ENCODE results near the gene GLDN.

Gene GLDN

DNA sequence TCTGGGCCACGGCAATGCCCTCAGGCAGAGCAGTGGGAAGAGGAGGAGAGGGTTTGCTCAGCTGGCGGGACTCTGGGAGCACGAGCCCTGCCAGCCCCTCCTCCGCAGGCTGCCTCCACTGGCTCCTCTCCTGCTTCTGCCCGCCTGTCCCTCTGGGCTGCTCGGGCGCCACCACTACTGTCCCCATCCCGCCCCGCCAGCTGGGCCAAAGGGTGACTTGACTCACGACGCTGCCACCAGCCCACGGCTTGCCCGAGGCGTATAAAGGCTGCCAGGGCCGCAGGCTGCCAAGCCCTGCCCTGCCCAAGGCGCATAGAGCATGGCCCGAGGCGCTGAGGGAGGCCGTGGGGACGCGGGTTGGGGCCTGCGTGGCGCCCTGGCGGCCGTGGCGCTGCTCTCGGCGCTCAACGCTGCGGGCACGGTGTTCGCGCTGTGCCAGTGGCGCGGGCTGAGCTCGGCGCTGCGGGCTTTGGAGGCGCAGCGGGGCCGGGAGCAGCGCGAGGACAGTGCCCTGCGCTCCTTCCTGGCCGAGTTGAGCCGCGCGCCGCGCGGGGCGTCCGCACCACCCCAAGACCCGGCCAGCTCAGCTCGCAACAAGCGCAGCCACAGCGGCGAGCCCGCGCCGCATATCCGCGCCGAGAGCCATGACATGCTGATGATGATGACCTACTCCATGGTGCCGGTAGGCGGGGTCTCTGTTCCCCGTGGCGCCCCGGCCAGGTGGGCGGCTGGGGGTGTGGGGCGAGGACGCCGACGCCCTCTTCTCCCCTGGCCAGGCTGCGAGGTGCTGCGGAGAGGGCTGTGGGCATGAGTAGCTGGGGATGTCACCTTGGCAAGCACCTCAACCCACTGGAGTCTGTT is at the start of gene GLDN:
Gene GLDN, plus strand, starts transcription at position 290 of the 861 bp plus-strand sequence. Its CDS starts 30 bp downstream, at position 320.
- DNase-seq (ENCODE audit: low read depth): no peak

DNA sequence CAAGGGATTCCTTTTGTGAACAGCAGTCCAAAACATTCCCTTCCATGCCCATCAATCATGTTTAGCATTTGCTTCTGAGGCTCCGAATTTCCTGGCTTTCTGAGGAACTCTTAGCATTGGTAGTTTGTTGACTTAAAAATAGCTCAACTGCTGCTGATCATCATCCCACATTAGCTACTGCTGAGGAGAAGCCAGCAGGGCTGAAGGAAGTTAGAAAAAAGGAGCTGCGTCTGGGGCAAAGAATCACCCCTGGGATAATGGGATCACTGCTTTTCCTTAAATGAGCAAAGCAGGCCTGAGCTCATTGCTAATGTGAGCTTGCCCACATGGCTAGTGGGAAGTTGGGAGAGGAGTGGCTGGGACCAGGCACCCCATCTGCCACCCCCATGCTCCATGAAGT is 42.8 kb upstream of the GLDN start:
- no peak for DNase-seq (ENCODE audit: low read depth)

DNA sequence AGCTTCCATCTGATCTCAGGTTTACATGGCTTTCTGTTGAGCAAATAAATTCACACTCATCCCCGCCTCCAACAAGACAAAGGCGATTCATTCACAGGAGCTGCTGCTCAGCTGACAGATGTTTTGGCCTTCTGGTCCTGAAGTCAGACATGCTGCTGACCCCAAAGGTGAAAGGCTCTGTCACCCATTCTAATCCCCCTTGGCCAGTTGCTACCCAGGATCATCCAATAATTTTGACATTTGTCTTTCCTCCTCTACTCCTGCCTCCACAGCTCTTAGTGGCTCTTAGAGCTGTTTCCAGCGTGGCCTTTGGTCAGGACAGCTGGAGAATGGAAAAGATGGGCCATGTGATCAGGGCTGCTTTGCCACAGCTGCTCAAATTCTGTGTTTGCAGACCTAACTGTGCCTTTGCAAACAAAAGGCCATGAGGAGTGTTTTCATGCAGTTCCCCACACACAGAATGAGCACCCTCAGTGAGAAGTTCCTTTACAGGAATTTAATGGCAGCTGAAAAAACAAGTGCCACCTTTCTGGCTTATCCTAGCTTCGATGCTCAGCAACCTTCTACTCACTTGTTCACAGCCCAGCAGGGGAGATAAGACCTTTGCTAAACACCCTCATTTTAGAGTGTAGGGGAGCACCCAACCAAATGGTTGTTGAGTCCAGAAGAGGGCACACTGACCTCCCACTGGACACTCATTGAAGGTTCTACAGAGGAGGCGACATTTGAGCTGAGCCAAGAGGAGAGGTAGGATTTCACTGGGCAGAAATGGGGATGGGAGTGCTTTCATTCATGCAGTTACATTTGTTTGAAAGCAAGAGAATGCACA is 42.1 kb upstream of the GLDN start:
- no peak for DNase-seq (ENCODE audit: low read depth)

DNA sequence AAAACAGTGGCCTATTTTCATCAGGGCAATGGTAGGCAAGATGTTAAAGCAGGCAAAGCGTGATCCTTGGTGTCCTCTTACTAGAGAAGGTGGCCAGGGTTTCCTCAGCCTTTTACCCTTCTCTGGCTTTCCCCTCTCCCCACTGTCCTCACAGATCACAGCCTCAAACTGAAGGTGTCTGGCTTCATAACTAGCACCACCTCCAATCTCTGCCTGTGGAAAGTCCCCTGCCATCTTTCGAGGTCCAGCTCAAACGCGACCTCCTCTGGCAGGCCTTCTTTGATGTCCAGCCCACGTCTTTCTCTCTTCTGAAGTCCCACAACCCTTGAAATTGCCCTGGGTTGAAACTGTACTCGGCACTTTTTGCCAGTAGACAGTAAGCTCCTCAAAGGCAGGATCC is 39.0 kb upstream of the GLDN start:
- no peak for DNase-seq (ENCODE audit: low read depth)

DNA sequence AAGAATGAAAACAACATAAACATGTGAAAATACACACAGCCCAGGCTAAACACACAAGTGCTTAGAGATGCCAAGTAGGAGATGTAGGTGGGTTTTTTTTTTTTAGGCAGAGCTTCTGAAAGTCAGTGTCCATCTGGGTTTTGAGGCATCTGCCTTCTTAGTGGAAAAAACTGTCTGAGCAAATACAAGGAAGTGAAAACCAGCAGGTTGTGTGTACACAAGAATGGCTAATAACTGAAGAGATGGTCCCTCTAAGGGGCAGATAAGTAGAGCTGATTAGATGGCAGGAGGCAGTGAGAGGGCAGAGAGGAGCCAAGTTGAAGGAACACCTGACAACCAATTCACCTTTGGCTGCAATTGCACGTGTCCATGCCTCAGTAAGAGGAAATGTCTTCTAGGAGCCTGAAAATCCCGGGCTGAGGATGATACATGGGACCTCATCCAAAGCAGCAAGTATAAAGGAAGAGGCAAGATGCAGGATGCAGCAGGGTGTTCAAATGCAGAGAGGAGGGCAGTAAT is 37.9 kb upstream of the GLDN start:
- no peak for DNase-seq (ENCODE audit: low read depth)

DNA sequence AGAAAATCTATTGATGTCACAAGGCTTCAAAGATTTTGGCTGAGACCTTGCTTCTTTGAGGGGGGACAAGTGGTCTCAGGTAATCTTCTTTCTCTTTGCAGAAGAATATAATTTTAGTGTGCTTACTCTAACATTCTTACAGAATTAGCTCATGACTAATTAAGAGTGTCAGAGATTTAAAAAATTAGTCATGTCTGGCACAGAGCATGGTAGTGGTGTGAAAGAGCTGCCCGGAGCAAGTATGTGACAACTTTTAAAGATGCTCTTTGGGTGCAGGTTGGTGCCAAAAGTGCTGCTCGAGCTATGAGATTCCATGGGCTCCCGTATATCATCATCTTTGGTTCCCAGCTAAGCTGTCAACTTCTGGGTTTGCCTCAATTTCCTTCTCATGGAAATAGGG is 34.1 kb upstream of the GLDN start:
- no peak for DNase-seq (ENCODE audit: low read depth)

DNA sequence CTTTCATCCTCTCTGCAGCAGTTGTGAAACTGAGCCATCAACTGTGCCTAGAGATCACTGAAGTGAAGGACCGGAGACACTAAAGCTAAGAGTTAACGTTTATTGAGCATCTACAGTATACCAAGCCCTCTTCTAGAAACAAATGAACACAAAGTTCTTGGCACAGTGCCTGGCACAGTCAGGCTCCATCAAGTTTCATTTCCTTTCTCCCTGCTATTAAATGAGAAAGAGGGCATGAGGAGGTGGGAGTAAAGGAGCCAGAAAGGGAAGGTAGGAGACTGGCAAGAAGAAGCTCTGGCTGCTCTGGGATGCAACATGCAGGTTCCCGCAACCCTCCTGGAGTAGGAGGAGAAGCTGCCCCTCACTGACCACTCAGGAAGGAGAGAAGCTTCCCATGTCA is 33.6 kb upstream of the GLDN start:
- no peak for DNase-seq (ENCODE audit: low read depth)

DNA sequence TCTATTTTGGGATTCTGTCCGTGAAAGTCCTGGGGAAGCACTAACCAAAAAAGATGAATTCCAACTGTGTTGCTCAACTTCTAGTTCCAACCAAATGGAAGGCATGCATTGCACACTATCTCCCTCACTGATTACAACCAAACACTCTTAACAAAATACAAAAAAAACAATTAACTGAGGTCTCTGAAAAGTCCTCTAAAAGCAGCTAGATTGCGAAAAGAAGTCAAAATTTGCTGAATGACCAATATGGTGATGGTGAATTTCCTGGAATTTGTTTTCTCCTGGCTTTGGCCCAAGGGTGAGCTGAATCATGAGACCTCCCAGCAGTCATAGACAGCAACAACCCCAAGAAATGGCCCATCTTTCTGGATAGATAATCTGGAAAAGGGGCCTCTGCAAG is 31.4 kb upstream of the GLDN start:
- DNase-seq (ENCODE audit: low read depth): no peak

DNA sequence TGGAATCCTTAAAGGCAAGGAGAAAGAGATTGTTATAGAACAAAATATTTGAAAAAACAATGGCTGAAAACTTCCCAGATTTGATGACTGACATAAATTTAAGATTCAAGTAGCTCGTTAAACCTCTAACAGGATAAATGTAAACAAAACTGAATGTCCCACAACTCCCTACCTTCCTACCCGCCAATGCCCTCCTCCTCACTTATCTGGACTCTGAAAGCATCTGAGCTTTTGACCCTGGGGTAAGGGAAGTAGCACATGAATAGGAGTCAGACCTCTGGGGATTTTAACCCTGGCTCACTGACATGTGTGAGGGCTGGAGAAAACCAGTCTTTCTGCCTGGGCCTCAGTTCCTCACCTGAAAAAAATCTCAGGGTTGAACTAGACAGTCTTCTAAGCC is 29.9 kb upstream of the GLDN start:
- no peak for DNase-seq (ENCODE audit: low read depth)

DNA sequence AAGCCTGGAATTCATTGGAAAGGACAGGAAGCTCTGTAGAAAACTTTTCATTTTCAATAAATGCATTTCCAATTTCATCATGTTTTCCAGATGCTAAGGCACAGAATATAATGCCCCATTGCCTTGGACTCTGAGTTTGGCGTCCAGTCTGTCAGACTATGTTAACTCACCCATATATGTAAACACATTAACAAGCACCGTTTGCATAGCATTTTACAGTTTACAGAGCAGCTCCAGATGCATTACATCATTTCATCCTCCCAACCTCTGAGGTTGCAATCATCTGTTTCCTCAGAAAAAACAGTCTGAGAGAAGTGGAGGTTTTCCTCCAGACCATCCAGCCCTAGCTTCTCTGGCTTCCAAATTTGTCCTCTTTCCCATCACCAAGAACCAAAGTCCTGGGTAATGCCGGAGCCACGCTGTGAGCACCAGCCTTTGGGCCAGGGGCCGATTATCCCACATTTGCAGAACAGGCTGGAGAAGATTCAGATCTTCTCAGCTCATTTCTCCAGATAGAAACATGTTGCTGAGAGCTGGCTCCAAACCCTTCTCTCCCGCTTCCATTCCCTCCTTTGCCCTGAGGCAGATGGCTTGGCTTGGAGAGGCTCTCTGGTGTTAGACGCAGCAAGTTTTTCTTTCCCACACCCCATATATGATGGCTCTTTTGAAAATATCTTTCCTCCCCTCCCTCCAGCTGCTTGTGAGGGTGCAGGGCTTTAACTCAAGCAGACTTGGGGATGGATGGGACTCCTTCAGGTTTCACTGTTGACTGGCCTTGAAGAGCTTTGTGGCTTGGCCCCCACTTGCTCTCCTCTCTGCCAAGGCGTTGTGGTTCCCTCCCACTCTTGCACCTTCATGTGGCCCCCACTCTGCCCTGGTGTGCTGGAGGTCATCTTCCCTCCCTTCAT is 29.0 kb upstream of the GLDN start:
- DNase-seq (ENCODE audit: low read depth): no peak

DNA sequence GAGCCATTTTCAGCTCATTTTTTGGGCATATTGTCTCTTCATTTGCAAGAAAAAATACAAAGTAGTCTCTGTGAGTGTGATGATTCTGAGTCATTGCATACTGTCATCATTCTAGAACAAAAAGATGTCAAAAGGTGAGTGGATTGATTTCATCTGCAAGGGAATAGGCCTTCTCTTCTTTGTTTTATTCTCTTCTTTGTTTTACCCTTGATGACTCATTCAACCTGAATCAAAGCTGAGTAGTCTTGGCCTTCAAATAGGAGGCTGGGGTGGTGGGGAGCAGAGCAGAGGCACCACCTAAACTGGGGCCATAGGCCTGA is 28.4 kb upstream of the GLDN start:
- no peak for DNase-seq (ENCODE audit: low read depth)

DNA sequence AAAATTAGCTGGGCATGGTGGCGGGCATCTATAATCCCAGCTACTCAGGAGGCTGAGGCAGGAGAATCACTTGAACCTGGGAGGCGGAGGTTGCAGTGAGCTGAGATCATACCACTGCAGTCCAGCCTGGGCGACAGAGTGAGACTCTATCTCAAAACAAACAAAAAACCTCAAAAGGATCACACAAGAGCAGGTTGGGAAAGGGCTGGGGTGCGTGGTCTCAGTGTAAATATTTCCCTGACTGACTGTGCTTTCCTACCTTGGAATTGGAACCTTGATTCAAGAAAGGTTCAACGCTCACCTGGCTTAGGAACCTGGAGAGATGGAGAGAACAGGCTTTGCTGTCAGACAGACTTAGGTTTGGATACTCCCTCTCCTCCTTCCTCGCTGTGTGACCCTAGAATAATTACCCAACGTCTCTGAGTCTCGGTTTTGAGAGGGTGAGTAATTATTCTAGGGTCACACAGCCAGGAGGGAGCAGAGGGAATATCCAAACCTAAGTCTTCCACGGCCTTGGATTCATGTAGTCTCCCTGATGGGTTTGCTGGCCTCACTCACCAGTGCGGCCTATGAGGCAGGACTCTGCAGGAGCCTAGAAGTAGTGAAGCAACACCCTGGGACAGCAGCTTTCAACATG is 27.7 kb upstream of the GLDN start:
- DNase-seq (ENCODE audit: low read depth): no peak

DNA sequence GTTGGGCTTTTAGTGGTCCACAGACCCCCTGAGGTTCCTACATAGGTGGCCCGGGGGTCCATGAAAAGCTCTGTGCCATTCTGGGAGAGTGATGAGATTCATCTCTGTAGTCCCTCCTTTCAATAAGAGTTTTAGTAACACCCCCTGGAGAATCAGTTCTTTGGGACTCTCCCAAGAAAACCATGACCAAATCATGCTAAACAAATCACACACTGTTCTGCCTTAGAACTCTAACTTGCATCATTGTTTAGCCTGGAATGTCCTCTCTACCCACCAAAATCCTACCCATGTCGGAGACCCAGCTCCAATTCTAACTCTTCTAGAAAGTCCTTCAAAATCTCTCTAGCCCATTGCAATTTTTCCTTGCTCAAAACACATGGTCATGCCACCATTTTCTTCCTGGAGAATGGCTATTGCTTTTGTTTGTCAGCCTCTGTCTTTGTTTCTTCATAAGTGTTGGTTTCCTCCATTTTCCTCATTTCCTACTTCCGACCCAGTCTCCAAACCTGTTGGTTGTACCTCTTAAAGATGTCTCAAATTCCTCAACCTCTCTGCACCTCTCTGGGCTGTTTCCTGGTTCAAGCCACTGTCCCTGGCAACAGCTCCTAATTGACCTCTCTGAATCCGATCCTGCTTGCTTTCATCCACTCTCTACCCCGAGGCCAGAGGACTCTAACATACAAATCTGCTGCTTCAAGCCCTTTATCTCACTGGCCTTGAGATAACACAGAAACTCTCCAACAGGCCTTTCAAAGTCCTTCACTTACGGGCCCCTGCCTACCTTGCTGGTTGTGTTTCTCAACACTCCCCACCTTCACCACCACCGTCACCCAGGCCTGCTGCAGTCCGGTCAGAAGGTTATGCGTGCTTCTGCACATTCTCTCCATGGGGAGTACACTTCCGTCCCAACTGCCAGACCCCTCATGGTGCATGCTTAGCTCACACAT is 26.8 kb upstream of the GLDN start:
- DNase-seq (ENCODE audit: low read depth): no peak

DNA sequence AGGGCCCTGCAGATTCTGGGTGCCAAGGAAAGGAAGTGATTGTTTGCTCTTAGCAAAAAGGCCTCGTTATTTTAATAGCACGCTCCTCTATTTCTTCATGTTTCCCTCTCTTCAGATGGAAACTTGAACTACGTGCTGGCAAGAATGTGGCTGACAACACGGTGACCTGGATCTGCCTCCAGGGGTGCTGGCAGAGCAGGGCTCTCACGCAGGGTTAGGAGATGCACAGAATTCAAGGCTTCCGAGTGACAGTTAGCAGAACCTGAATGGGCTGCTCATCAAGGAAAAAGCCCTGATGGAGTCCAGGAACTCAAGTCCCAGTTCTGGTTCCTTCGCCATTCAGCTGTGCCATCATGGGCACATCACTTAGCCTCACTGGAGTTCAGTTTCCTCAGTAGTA is 25.7 kb upstream of the GLDN start:
- no peak for DNase-seq (ENCODE audit: low read depth)

DNA sequence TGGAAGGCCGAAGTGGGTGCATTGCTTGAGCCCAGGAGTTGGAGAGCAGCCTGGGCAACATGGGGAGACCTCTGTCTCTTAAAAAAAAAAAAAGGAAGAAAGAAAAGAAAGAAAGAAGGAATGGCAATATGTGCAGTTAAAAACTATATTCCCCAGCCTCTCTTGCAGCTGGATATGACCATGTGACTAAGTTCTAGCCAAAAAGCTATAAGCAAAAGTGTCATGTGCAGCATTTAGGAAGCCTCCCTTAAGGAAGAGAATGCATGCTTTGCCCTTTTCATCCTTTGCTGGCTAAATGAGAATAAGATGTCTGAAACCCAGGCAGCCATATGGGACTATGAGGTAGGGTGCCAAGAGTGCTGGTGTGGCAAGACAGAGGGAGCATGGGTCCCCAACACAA is 24.8 kb upstream of the GLDN start:
- no peak for DNase-seq (ENCODE audit: low read depth)

DNA sequence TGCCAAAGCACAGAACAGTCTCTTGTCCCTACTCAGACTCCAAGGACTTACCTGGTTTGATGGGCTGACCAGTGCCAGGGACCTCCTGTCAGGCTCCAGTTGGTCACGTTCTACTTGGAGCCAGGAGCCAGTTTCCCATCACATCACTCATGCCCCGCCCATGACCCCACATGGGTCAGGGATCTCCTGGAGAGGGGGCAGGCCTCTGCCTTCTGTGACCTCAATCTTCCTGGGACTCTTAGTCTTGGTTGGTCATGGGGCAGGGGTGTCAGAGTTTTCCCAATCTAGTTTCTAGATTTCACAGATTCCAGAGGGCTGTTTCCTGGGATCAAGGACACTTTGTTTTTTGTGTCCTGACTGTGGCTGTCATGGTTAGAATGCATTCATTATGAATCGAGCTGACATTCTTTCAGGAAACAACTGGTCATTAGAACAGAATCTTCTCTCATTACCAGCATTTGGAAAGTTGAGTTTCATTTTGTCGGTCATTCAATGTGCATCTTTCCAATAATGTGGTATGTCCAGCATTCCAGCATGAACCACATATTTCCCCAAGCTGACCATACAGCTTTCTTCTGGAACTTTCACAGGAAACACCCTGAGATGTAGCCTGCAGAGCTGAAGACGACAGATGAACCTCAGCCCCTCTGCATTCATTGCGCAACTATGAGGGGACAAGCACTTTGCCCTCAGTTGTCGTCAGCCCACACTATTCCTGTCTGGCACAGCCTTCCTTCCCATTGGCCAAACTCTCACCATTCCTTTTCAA is 22.9 kb upstream of the GLDN start:
- DNase-seq (ENCODE audit: low read depth): no peak

DNA sequence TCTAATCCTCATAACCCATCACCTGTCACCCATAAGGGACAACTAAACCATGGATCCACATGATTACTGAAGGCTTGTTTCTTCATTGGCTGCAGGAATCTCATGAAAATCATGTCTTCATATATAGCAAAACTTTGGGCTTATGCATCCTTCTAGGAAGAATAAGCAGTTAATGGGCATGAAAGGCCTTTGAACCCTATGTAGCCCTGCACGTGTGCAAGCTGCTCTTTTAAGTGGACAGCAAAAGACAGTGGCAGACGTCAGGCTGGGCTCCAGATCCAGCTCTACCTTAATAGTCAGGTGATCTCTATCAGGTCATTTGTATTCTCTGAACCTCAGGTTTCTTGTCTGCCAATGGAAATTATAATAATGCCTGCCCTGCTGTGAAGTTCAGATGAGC is 21.9 kb upstream of the GLDN start:
- DNase-seq (ENCODE audit: low read depth): no peak

DNA sequence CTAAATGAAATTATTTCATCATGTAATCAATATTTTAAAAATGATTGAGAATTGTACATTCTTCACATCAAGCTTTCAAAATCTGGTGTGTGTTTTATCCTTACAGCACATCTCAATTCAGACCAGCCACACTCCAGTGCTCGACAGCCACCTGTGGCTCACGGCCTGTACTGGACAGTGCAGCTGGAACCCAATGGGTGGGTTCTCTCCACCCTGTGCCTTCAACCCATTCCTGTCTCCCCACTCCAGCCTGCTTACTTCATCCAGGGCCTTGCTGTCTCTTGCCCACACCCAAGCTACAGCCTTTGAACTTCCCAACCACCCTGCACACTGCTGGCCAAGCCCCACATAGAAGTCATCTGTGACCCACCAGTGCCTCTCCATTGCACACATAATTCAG is 20.6 kb upstream of the GLDN start:
- DNase-seq (ENCODE audit: low read depth): no peak

DNA sequence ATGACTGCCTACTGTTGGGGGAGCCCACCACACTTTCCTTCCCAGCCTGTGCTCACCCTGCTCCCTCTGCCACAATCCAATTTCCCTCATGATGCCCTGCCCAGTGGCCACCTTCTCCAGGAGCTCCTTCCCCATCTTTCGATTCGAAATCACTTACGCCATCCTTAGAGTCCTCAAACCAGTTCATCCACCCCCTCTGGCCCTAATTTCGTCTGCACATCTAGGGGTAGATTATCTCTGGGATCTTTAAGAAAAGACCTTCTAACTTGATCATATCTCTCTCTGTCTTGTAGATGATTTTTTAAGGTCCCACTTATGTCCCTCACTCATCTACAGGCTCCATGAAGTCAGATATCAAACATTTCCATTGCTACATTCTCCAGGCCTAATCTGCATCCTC is 20.1 kb upstream of the GLDN start:
- DNase-seq (ENCODE audit: low read depth): no peak

Measured in amniotic epithelial cell (primary cell).